Hematopoietic multipotent progenitor cell treated with erythropoietin and hydrocortisone succinate and interleukin-3 and kit ligand, for 4 days (in vitro differentiated cells): Measurements from ENCODE around the gene EWSR1.
A peak's percentile ranks its signal among the peaks of the same experiment; 100 is the strongest.

Experiments used
- DNase-seq: peaks from one replicate; pipeline ENCODE4 v3.0.0-alpha.2; 2015

EWSR1 gene

DNA sequence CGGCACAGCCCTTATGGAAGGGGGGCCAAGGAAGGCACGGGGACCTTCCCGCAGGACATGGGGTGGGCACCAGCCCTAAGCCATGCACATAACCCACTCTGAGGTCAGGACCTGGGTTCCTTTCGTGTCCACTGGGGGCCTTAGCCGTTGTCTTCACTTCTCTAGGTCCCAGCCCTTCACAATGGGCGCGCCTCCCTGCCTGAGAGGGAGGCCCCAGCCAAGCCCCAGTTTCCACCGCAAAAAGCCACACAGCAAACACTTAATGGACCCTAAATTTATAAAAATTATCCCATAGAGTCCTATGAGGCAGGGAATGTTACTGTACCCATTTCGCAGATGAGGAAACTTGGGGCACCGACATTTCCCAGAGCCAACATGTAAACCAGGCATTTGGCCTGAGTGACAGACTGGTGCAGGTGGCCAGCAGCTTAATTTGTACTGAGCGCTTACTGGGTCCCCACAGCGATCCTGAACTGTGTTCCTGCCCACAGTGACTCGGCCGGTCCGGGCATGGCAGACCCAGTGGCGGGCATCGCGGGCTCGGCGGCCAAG, 39.6 kb downstream of the EWSR1 start:
- DNase-seq, result peak; percentile 65

- DNase-seq, result no peak
These were observed 40.2 kb downstream of the EWSR1 start for GRCh38 chr22:29308148-29308790.

DNA sequence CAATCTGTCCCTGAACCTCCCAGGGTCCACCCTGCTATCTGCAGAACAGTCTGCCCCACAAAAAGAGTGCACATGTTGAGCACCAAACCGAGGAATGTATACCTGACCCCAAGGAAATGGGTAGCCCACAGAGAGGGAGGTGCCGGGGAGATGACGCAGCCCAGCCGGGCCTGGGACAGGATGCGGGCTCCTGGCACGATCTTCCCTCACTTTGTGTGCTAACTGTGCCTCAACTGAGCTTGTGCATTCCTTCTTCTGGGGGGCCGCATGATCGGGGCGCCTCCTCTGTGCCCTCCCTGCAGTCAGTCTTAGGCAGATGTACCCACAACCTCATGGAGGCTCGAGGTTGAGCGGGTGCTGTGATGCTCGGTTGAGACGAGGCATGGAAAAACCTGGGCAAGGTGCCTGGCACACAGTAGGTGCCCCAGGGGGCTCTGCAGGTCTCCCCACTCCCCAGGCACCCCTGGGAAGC, 40.8 kb downstream of the EWSR1 start:
- DNase-seq, result peak; percentile 73

GRCh38 chr22:29309332-29310064, 41.4 kb downstream of the EWSR1 start:
- DNase-seq, result peak; percentile 93

GRCh38 chr22:29310065-29310862, 42.2 kb downstream of the EWSR1 start:
- DNase-seq, result no peak

DNA sequence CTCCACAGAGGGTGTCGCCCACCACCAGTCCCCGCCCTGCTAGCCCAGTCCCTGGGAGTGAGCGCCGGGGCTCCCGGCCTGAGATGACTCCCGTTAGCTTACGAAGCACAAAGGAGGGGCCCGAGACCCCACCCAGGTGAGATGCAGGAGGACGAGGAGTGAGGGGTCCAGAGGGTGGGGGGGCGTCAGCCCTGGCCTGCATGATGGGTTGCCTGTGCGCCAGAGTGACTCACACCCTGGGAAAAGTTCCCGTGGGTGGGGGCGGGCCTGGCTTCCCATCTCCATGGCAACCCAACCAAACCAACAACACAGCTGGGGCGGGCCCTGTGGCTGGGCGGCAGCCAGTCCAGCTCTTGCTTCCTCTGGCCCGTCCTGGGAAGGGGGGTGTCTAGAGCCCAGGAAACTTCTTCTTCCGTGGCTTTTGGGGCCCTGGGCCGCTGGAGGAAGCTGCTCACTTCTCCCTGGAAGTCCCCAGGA, 42.8 kb downstream of the EWSR1 start:
- DNase-seq, result peak; percentile 90

DNA sequence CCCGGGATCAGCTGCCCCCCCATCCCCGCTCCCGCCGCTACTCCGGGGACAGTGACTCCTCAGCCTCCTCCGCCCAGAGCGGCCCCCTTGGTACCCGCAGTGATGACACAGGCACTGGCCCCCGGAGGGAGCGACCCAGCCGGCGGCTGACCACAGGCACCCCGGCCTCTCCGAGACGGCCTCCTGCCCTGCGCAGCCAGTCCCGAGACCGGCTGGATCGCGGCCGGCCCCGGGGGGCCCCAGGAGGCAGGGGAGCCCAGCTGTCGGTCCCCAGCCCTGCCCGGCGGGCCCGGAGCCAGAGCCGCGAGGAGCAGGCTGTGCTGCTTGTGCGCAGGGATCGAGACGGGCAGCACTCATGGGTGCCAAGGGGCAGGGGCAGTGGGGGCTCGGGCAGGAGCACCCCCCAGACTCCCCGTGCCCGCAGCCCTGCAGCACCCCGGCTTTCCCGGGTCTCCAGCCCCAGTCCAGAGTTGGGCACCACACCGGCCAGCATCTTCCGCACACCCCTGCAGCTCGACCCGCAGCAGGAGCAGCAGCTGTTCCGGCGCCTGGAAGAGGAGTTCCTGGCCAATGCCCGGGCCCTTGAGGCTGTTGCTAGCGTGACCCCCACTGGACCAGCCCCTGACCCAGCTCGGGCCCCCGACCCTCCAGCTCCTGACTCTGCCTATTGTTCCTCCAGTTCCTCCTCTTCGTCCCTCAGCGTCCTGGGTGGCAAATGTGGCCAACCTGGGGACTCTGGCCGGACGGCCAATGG, 43.6 kb downstream of the EWSR1 start:
- DNase-seq, result no peak

GRCh38 chr22:29312218-29313125, 44.4 kb downstream of the EWSR1 start:
- DNase-seq, result no peak

- peak; percentile 83 for DNase-seq
These were observed 45.1 kb downstream of the EWSR1 start for GRCh38 chr22:29313126-29313575.

DNA sequence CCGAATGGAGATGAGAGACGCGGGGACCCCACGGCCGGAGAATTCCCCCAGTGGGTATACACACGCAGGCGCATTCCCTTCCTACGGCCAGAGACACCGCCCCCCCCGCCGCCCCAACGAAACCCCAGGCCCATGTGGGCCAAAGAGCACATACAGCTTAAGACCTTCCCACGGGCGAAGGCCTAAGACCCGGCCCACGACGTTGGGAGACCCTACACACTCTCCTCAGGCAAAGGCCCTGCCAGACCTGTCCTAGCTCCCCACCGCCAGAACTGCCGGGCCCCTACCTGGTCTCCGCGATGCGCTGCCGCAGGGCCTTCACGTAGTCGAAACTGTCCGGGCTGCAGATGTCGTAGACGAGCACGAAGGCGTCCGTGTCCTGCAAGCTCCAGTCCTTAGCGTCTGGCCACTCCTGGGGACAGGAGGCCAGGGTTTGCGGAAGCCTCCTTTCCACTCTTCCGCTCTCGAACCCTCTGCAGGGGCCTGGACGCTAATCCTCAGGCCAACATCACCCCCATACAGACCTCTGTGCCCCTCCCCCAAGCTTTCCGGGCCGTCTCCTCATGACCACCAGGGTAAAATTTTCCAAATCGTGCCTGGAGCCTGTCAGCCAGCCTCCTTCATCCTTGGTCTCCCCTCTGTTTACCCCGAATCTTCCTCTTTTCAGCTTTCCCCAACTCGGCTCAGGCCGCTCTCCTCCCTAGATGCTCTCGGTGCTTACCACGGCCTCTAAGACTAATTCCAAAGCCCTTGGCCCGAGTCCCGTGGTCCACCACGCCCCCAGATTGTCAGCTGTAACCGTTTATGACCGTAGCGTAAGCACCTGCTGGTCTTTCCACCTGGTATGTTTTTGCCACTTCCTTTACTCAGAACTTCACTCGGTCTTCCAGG, 45.8 kb downstream of the EWSR1 start:
- no peak for DNase-seq

DNA sequence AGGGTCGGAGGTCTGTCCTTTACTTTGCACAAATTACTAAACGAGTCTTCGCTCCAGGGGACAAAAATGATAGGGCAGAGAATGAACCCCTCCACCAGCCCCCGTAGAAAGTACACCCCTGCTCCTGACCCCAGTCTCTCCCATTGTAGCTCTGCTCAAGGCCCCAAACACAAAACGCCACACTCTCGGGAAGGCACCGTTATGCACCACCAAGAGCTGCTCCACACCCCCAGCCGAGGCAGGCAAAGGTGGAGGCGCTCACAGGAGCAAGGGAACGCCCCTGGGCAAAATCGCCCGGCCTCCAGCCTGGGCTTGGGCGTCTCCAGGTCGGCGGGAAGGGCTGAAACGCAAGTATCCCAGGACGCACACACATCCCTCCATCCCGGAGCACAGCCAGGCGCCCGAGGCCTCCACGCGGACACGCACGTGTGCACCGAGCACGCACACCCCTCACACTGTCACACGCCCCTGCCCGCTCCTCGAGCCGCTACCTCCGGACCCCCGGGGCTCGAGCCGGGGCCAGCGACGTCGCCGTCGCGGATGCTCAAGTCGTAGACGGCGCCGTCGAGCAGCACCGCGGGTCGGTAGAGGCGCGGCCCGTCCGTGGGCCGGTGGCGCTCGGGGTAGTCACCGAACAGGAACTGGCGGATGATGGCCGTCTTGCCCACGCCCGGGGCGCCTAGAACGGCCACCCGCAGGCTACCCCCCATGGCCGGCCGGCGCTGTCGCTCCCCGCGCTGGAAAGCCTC, 46.6 kb downstream of the EWSR1 start:
- no peak for DNase-seq

GRCh38 chr22:29315286-29316140, 47.4 kb downstream of the EWSR1 start, which contains the start of gene RASL10A:
Gene RASL10A (minus strand): TSS chr22:29315697. CDS start chr22:29315246, 451 bp downstream.
- DNase-seq, result peak; percentile 51

DNA sequence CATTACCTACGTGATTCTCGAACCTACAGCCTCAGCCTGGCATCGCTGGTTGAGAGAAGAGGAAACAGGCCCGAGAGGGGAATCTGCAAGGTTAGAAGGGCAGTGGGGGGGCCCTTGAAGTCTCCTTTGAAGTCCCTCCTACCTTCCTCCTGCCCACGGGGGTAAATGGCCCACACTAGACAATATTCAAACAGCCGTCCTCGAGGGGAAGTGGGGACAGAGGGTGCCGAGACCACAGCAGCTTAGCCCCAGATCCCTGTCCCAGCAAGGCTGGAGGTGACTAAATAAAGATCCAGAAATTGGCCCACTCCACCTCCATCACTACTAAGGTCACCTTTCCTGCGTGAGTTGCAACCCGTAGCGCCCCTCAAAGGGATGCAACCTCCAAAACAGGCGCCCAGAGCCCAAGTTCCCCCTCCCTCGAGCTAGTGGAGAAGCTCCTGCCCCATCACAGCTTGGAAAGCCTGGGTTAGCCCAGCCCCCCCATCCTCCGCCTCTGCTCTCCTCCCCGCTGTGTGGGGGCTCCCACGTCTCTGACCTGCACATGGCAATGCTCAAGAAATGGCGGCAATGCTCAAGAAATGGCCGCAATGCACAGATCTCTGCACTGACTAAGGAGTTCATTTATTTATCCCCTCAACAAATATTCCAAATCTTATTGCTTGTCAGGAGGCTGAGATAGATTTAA, 48.2 kb downstream of the EWSR1 start:
- no peak for DNase-seq

- DNase-seq, result no peak
These were observed 49.9 kb downstream of the EWSR1 start for GRCh38 chr22:29317827-29318454.

- DNase-seq, result no peak
These were observed 51.0 kb downstream of the EWSR1 start for GRCh38 chr22:29319072-29319471.

DNA sequence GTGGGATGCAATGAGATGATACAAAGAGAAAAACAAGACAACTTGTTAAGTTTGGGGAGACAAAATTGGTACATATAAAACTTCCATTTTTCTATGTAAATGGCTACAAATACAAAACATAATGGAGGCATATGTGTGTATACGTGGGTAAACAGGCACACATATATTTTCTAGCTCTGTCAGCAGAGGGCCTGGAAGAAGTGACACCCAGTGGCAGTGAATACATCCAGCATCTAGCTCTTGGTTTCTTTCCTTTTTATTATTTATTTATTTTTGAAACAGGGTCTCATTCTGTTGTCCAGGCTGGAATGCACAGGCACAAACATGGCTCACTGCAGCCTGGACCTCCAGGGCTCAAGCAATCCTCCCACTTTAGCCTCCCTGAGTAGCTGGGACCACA, 52.5 kb downstream of the EWSR1 start:
- peak; percentile 62 for DNase-seq

DNA sequence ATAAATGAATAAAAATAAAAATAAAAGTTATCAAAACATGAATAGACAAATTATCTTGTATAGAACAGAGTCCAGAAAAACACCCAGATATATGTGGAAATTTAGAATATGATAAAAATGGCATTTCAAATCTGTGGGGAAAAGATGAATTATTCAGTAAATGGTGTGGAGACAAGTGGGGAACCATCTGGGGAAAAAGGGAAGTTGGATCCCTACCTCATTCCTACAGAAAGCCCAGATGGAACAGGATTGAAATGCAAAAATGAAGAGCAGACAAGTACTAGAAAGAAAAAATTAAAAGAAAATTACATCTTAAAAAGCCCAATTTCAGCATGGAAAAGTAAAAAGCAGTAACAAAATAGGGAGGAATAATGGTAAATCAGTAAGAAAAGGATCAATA, 55.6 kb downstream of the EWSR1 start:
- DNase-seq, result no peak
